Activated T-cell treated with anti-CD3 and anti-CD28 coated beads, Interleukin-2, amount 50 U/mL, for 4 hours (primary cell): ENCODE measurements around the gene ITM2B. TPM values are rescaled to one million over a fixed set of nuclear protein-coding genes. Genes with fewer than 3 reads are reported as not detected.
"Not testable (repeated sequence)": the region's sequence is repeated elsewhere in the genome, so short reads cannot be mapped to it uniquely, and the experiment has no call there.

ENCODE experiments used
- ATAC-seq, 2 donors: fragments of 200-7000 bp; cut with Tn5 transposase; one replicate each; pipeline ENCODE4 v1.10.0; 2021
- DNase-seq: peaks from one replicate; pipeline ENCODE4 v3.0.0-alpha.2; 2020
- H3K27me3 Mint-ChIP-seq: one replicate; pipeline ENCODE4 v1.8.0; 2021; ENCODE audit warnings: low read depth, mixed read lengths
- H3K36me3 Mint-ChIP-seq: one replicate; pipeline ENCODE4 v1.8.0; 2022; ENCODE audit warnings: mixed read lengths; ENCODE audit not compliant: insufficient read depth
- H3K4me1 Mint-ChIP-seq: one replicate; pipeline ENCODE4 v1.8.0; 2021; ENCODE audit warnings: low read depth, mixed read lengths
- H3K4me3 Mint-ChIP-seq: one replicate; pipeline ENCODE4 v1.8.0; 2021; ENCODE audit warnings: mild to moderate bottlenecking, moderate library complexity, mixed read lengths
- H3K9me3 Mint-ChIP-seq: one replicate; pipeline ENCODE4 v1.8.0; 2021; ENCODE audit warnings: mixed read lengths
- total RNA-seq, 3 donors: library from RNA; stranded (reverse); gene quantifications; one replicate each; pipeline ENCODE4 v1.2.1, GENCODE V29; 2021

The ITM2B gene
- 10 to 100 TPM; 48.8 to 63.5 (median 49.3) TPM for total RNA-seq

DNA sequence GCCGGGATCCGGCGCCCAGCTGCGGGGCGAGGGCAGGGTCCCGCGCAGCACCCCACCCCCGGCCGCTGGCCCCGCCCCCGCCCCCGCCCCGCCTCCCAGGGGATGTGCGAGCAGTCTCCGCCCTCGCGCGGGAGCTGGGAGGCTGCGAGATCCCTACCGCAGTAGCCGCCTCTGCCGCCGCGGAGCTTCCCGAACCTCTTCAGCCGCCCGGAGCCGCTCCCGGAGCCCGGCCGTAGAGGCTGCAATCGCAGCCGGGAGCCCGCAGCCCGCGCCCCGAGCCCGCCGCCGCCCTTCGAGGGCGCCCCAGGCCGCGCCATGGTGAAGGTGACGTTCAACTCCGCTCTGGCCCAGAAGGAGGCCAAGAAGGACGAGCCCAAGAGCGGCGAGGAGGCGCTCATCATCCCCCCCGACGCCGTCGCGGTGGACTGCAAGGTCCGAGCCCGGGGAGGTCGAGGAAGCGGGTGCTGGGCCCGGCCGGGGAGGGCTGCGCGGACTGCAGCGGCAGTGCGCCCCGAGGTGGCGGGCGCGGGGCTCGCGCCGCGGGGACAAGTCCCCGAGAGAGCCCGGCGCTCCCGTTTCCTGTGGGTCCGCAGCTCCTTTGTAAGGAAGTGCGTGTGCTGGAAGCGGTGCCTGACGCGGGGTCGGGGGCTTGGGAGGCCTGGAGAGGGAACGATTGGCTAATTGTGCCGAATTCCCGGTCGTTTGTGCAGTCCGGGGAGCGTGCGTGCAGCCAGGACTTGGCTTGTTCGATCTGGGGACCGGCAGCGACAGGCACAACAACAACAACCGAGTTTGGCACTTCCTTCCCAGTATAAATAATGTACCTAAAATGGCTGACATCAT lies at the start of gene ITM2B:
TSS of gene ITM2B (plus strand) at position 161 of the 843 bp plus-strand sequence. CDS start at position 316, 155 bp downstream.
- Mint-ChIP-seq H3K4me3 (peak within 1 kb of the TSS; percentile 94), H3K27me3 (no peaks in the 10 kb centered on the region), H3K4me1 (peaks cover 61% of the 10 kb centered on the region), H3K36me3 (peaks cover 6% of the 10 kb centered on the region), H3K9me3 (no peaks in the 10 kb centered on the region)
- peak; percentile 76 to 78 for ATAC-seq
- DNase-seq = peak; percentile 45

DNA sequence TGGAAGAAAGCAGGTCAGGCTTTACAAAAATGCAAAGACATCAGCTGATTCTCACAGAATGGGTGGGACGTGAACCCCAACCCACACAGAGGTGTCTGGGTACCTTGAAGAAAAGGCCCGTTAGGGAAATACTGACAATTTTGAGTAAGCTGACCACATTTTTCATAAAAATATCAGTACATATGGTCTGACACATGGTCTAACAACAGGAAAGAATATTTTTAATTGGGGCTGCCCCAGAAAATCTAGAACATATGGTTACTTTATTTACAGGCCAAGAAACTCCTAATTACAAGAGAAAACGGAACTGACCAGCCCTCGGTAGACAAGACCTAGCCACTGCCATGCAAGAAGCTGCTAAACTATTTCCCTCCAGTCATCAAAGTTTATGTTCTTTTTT lies 48.7 kb upstream of the ITM2B start:
- Mint-ChIP-seq H3K4me1 (peaks cover 59% of the 10 kb centered on the region), H3K9me3 (no peaks in the 10 kb centered on the region), H3K4me3 (no peak overlapping the region), H3K36me3 (no peaks in the 10 kb centered on the region), H3K27me3 (no peaks in the 10 kb centered on the region)
- ATAC-seq = peak in 1 of 2 donors; percentile 23
- DNase-seq = no peak

DNA sequence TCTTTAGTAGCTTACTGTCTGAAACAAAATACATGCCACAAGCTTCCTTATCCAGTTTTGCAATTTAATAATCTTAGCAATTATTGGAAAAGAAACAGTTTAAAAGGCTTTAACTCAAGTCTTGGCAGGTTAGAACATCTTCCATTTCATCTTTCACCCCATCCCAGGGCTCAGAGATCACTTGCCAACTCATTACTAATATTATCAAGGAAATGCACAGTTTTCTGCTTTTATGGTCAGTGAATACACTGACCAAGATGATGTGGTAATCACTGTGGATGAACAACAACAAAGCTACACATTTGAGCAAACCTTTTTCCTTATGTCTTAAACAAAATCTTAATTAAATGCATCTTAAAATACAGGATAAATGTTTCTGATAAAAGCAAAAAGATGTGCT lies 48.0 kb upstream of the ITM2B start:
- H3K4me3 Mint-ChIP-seq = no peak overlapping the region
- H3K4me1 Mint-ChIP-seq = peaks cover 59% of the 10 kb centered on the region
- ATAC-seq (no peak), DNase-seq (no peak)
- H3K9me3 Mint-ChIP-seq = no peaks in the 10 kb centered on the region
- H3K27me3 Mint-ChIP-seq = no peaks in the 10 kb centered on the region
- no peaks in the 10 kb centered on the region for H3K36me3 Mint-ChIP-seq

DNA sequence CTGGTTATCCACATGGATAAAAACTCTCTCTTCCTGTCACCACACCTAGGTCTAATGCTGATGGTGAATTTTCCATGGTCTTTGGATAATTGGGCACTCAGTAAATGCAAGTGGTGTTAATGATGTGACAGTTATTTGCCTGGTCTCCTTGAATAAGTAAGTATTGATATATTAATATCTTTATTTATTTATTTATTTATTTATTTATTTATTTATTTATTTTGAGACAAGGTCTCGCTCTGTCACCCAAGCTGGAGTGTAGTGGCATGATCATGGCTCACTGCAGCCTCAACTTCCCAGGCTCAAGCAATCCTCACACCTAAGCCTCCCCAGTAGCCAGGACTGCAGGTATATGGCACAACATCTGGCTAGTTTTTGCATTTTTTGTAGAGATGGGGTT lies 46.3 kb upstream of the ITM2B start:
- DNase-seq = no peak
- H3K27me3 Mint-ChIP-seq = no peaks in the 10 kb centered on the region
- H3K4me3 Mint-ChIP-seq = no peak overlapping the region
- H3K4me1 Mint-ChIP-seq = peaks cover 55% of the 10 kb centered on the region
- no peaks in the 10 kb centered on the region for H3K9me3 Mint-ChIP-seq
- ATAC-seq = no peak
- no peaks in the 10 kb centered on the region for H3K36me3 Mint-ChIP-seq

DNA sequence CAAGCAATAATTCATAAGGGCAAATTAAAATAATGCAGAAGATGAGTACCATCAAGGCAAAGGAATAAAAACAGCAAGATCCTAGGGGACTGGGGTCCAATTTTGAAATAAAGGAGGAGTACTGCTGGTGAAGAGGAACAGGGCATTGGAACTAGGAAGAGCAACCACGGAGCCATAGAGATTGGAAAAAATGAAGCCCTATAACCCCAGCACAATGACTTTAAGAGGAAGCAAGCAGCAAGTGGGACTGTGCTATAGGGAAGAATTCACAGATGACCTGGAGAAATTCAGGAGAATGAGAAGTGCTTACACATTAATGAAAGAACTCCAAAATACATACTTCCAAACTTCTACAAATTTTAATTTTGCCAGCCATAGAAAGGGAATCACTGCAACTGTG lies 44.9 kb upstream of the ITM2B start:
- no peak overlapping the region for H3K4me3 Mint-ChIP-seq
- no peak for ATAC-seq
- H3K27me3 Mint-ChIP-seq = no peaks in the 10 kb centered on the region
- peaks cover 55% of the 10 kb centered on the region for H3K4me1 Mint-ChIP-seq
- H3K36me3 Mint-ChIP-seq = no peaks in the 10 kb centered on the region
- DNase-seq = no peak
- no peaks in the 10 kb centered on the region for H3K9me3 Mint-ChIP-seq

DNA sequence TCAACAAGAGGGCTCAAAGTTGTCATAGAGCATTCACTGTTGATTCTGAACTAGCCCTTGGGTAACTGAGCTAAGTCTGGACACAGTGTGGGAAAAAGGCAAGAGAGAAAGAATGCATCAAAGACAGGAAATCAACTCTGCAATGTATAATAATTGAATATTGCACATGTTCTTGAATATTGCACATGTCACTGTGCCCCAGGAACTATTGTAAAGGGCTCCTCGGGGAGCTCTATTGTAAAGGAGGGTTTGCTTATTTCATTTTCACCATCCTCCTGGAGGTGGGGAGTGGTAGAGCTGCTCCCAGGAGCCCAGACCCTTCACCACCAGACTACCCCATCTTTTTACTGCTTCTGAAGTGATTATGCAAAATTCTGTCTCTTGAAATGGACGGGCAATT lies 44.4 kb upstream of the ITM2B start:
- no peaks in the 10 kb centered on the region for H3K9me3 Mint-ChIP-seq
- H3K27me3 Mint-ChIP-seq = no peaks in the 10 kb centered on the region
- DNase-seq (no peak), ATAC-seq (no peak)
- peaks cover 59% of the 10 kb centered on the region for H3K4me1 Mint-ChIP-seq
- no peaks in the 10 kb centered on the region for H3K36me3 Mint-ChIP-seq
- no peak overlapping the region for H3K4me3 Mint-ChIP-seq

DNA sequence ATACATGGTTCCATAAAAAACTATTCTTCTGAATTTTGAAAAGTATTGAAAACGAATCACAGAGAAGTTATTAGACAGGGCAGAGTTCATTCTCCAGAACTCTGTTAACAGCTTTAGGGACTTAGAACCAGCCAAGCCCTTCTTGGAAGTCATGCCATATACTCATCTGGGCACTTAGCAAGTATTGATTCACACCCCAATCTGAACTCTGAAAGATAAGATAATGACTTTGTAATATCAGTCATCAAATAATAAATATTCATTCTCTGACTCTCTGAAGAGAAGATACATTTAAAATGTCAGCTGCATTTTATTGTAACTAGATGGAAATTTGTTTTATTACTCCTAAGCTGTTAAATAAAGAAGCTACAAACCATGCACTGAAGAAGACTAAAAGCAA lies 43.8 kb upstream of the ITM2B start:
- ATAC-seq = no peak
- H3K27me3 Mint-ChIP-seq = no peaks in the 10 kb centered on the region
- peaks cover 58% of the 10 kb centered on the region for H3K4me1 Mint-ChIP-seq
- no peak for DNase-seq
- H3K4me3 Mint-ChIP-seq = no peak overlapping the region
- no peaks in the 10 kb centered on the region for H3K9me3 Mint-ChIP-seq
- H3K36me3 Mint-ChIP-seq = no peaks in the 10 kb centered on the region

DNA sequence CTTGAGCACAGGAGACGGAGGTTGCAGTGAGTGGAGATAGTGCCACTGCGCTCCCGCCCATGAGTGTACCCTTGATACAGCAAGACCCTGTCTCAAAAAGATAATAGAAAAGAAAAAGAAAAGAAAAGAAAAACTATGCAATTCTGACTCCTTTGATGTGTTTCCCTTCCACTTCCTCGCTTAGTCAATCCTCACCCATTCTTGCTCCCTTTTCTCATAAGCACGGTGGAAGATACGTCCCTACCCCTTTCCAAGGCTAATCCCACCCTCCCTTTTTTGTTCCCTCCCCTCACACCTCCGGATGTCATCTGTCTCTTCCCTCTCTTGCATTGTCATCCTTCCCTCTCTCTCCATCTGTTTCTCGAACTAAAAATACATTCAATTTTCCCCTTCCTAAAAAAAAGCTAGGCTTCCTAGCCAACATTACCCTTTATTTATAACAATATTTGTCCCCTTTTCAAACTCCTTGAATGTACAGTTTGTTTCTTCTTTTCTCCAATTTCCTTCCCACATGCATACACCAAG lies 40.5 kb upstream of the ITM2B start:
- H3K4me3 Mint-ChIP-seq = no peak overlapping the region
- H3K36me3 Mint-ChIP-seq = peaks cover 1% of the 10 kb centered on the region
- peaks cover 38% of the 10 kb centered on the region for H3K4me1 Mint-ChIP-seq
- no peaks in the 10 kb centered on the region for H3K9me3 Mint-ChIP-seq
- DNase-seq (no peak), ATAC-seq (no peak)
- no peaks in the 10 kb centered on the region for H3K27me3 Mint-ChIP-seq

DNA sequence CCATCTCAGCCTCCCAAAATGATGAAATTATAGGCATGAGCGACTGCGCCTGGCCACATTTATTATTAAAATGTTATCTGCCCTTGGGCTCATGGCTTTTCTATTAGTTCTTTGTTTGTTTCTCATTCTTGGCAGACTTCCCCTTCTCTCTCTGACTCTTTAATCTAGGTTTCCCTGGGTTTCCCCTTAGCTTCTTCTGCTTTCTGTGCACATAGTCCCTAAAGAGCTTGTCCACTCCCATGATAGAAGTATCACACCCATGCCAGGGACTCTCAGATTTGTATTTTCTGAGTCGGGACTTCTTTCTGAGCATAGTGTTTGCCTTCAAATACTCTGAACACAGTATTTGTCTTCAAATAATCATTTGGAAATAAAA lies 38.6 kb upstream of the ITM2B start:
- no peak overlapping the region for H3K4me3 Mint-ChIP-seq
- no peaks in the 10 kb centered on the region for H3K27me3 Mint-ChIP-seq
- no peaks in the 10 kb centered on the region for H3K9me3 Mint-ChIP-seq
- ATAC-seq = no peak
- peaks cover 1% of the 10 kb centered on the region for H3K36me3 Mint-ChIP-seq
- no peak for DNase-seq
- peaks cover 24% of the 10 kb centered on the region for H3K4me1 Mint-ChIP-seq

DNA sequence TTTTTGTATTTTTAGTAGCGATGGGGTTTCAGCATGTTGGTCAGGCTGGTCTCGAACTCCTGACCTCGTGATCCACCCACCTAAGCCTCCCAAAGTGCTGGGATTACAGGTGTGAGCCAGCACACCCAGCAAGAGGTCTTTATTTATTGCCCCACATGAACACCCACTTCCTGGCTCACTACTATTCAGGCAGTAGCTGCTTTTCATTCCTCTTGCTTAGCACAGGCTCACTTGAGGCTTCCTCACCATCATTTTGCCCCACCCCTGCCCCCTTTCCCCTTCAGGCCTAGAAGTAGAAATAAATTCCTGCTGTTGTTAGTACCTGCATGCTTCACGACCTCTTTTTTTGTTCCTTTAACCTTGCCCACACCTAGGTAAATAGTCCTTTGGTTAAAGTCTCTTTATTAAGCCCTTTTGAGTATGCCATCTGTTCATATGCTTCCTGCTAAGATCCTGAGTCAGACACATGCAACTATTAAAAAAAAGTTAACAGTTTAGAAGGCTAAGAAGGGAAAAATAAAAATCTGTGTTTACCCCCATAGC lies 33.5 kb upstream of the ITM2B start:
- no peak overlapping the region for H3K4me3 Mint-ChIP-seq
- no peak for ATAC-seq
- H3K4me1 Mint-ChIP-seq = peaks cover 9% of the 10 kb centered on the region
- peaks cover 6% of the 10 kb centered on the region for H3K9me3 Mint-ChIP-seq
- no peak for DNase-seq
- H3K36me3 Mint-ChIP-seq = peaks cover 3% of the 10 kb centered on the region
- no peaks in the 10 kb centered on the region for H3K27me3 Mint-ChIP-seq

DNA sequence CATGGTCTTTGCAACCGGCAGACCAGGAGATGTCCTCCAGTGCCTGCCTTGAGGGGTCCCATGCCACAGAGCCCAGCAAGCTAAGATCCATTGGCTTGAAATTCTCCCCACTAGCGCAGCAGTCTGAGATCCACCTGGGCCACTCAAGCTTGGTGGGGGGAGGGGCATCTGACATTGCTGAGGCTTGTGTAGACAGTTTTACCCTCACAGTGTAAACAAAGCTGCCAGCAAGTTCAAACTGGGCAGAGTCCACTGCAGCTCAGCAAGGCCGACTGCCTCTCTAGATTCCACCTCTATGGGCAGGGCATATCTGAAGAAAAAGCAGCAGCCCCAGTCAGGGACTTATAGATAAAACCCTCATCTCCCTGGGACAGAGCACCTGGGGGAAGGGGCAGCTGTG lies 32.0 kb upstream of the ITM2B start:
- peaks cover 6% of the 10 kb centered on the region for H3K9me3 Mint-ChIP-seq
- ATAC-seq (no peak), DNase-seq (no peak)
- H3K36me3 Mint-ChIP-seq = peaks cover 3% of the 10 kb centered on the region
- H3K27me3 Mint-ChIP-seq = no peaks in the 10 kb centered on the region
- H3K4me3 Mint-ChIP-seq = no peak overlapping the region
- H3K4me1 Mint-ChIP-seq = peaks cover 7% of the 10 kb centered on the region

DNA sequence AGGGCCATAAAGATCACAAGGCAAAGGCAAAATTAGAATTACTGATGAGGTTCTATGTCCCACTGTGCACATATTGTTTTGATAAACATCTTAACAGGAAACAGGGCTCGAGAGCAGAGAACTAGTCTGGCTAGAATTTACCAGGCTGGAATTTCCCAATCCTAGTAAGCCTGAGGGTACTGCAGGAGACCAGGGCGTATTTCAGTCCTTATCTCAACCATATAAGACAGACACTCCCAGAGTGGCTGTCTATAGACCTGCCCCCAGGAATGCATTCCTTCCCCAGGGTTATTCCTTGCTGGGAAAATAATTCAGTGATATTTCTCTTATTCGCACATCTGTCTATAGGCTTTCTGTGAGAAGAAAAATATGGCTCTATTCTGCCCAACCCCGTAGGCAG lies 25.8 kb upstream of the ITM2B start:
- not testable (repeated sequence) for ATAC-seq, H3K36me3 Mint-ChIP-seq, DNase-seq, H3K9me3 Mint-ChIP-seq, H3K4me3 Mint-ChIP-seq, H3K27me3 Mint-ChIP-seq
- H3K4me1 Mint-ChIP-seq = peaks cover 15% of the 10 kb centered on the region

DNA sequence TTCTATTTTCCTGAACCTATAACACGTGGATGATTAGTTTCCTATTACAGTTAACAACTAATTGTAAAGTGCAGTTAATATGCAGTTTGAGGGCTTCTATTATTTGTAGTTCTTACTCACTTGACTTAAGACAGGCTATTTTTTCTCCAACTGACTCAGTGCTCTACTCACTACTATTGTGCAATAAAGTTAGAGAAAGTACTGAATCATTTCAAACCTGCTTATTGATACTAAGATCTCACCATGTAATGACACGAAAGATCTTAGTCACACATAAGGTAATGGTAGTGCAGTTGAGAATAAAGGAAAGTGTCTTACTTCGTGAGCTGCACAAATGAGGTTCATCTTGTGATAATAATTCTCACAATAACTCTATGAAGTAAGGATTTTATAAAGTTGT lies 22.8 kb upstream of the ITM2B start:
- no peaks in the 10 kb centered on the region for H3K9me3 Mint-ChIP-seq
- DNase-seq = no peak
- H3K4me1 Mint-ChIP-seq = peaks cover 20% of the 10 kb centered on the region
- no peaks in the 10 kb centered on the region for H3K36me3 Mint-ChIP-seq
- peak; percentile 94 to 97 for ATAC-seq
- no peaks in the 10 kb centered on the region for H3K27me3 Mint-ChIP-seq
- no peak overlapping the region for H3K4me3 Mint-ChIP-seq

DNA sequence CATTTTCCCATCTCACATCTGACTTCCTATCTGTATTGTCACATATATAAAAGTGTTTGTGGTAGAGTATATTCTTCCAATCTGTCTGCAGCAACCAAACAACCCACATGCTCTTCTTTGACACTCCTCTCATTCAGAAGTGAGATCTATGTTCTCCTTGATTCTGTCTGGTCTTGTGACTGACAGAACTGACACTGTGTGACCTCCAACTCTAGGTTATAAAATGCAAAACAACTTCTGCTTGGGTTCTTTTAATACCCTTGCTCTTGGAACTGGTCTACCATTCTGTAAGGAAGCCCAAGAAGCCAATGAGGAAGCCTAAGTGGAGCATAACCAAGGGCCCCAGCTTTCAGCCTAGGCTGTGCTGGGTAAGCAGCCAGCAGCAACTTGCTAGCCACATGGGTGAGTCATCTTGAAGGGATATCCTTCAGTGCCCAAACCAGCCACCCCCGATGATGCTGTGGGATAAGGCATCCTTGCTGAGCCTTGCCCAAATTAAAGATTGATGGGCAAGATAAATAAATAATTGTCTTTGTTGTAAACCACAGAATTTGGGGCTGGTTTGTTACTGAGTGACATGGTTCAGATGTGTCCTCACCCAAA lies 18.4 kb upstream of the ITM2B start:
- H3K4me3 Mint-ChIP-seq = no peak overlapping the region
- DNase-seq (no peak), ATAC-seq (no peak)
- H3K36me3 Mint-ChIP-seq = peaks cover 2% of the 10 kb centered on the region
- no peaks in the 10 kb centered on the region for H3K9me3 Mint-ChIP-seq
- no peaks in the 10 kb centered on the region for H3K27me3 Mint-ChIP-seq
- peaks cover 38% of the 10 kb centered on the region for H3K4me1 Mint-ChIP-seq
